Neural progenitor cell (in vitro differentiated cells): ENCODE results near the gene MYO5A. TPM values are rescaled to one million over a fixed set of nuclear protein-coding genes. Genes with fewer than 3 reads are reported as not detected.

Experiments
- DNase-seq: peaks from one replicate; pipeline ENCODE4 v3.0.0-alpha.2; 2016; ENCODE audit warnings: low spot score
- H2AFZ ChIP-seq: fragments of 200-600 bp; sonication (generic); replicated peaks from 2 replicates; pipeline ENCODE4 v1.6.1; 2016; ENCODE audit warnings: antibody characterized with exemption
- H3F3A ChIP-seq: fragments of 200-600 bp; sonication (generic); 2 replicates; pipeline ENCODE4 v1.6.1; 2016; ENCODE audit warnings: antibody characterized with exemption, low read depth
- H3K27ac ChIP-seq: fragments of 200-600 bp; sonication (generic); 2 replicates; pipeline ENCODE4 v1.5.1; 2016; ENCODE audit warnings: mild to moderate bottlenecking
- H3K27me3 ChIP-seq: fragments of 200-600 bp; sonication (generic); 2 replicates; pipeline ENCODE4 v1.6.1; 2016; ENCODE audit warnings: mild to moderate bottlenecking, moderate library complexity
- H3K36me3 ChIP-seq: fragments of 200-600 bp; sonication (generic); 2 replicates; pipeline ENCODE4 v1.5.1; 2016
- H3K4me1 ChIP-seq: fragments of 200-600 bp; sonication (generic); 2 replicates; pipeline ENCODE4 v1.6.1; 2016; ENCODE audit warnings: mixed run types
- H3K4me2 ChIP-seq: fragments of 200-600 bp; sonication (generic); 2 replicates; pipeline ENCODE4 v1.6.1; 2016
- H3K4me3 ChIP-seq: fragments of 200-600 bp; sonication (generic); 2 replicates; pipeline ENCODE4 v1.5.1; 2016
- H3K79me2 ChIP-seq: fragments of 200-600 bp; sonication (generic); 2 replicates; pipeline ENCODE4 v1.6.1; 2016; ENCODE audit warnings: low read depth
- H3K9ac ChIP-seq: fragments of 200-600 bp; sonication (generic); 2 replicates; pipeline ENCODE4 v1.6.1; 2016
- H3K9me3 ChIP-seq: fragments of 200-600 bp; sonication (generic); 2 replicates; pipeline ENCODE4 v1.5.1; 2016; ENCODE audit warnings: low read depth
- H4K20me1 ChIP-seq: fragments of 200-600 bp; sonication (generic); 2 replicates; pipeline ENCODE4 v1.6.1; 2016; ENCODE audit warnings: low read depth
- H3K27ac Mint-ChIP-seq: 3 replicates; pipeline ENCODE4 v1.8.0; 2021; ENCODE audit warnings: mixed read lengths
- H3K27me3 Mint-ChIP-seq: 2 replicates; pipeline ENCODE4 v1.8.0; 2022; ENCODE audit warnings: low read depth, mild to moderate bottlenecking, inconsistent platforms, moderate library complexity, mixed read lengths; ENCODE audit not compliant: insufficient read depth
- H3K36me3 Mint-ChIP-seq: 3 replicates; pipeline ENCODE4 v1.8.0; 2021; ENCODE audit warnings: mixed read lengths
- H3K4me1 Mint-ChIP-seq: 3 replicates; pipeline ENCODE4 v1.8.0; 2021; ENCODE audit warnings: mixed read lengths
- H3K4me3 Mint-ChIP-seq: 3 replicates; pipeline ENCODE4 v1.8.0; 2021; ENCODE audit warnings: mild to moderate bottlenecking, moderate library complexity, mixed read lengths
- H3K9me3 Mint-ChIP-seq: 3 replicates; pipeline ENCODE4 v1.8.0; 2020; ENCODE audit warnings: mixed read lengths
- CTCF ChIP-seq: fragments of 200-600 bp; sonication (generic); IDR thresholded peaks from 2 replicates; pipeline ENCODE4 v1.5.1; 2017; ENCODE audit warnings: antibody characterized with exemption, mild to moderate bottlenecking
- EZH2 ChIP-seq: fragments of 200-600 bp; sonication (generic); IDR thresholded peaks from 2 replicates; pipeline ENCODE4 v1.6.1; 2017; ENCODE audit warnings: antibody characterized with exemption, mild to moderate bottlenecking, moderate library complexity
- EZH2phosphoT487 ChIP-seq: fragments of 200-600 bp; sonication (generic); IDR thresholded peaks from 2 replicates; pipeline ENCODE4 v1.6.1; 2017; ENCODE audit warnings: antibody characterized with exemption
- total RNA-seq: library from RNA; depleted of rRNA; stranded (reverse); fragments of >200 nt; gene quantifications from 2 replicates; pipeline ENCODE4 v1.2.3, GENCODE V29; 2015; ENCODE audit warnings: low replicate concordance

Gene MYO5A
- total RNA-seq, 1 donor from 2014 or later = 34.3 TPM

DNA sequence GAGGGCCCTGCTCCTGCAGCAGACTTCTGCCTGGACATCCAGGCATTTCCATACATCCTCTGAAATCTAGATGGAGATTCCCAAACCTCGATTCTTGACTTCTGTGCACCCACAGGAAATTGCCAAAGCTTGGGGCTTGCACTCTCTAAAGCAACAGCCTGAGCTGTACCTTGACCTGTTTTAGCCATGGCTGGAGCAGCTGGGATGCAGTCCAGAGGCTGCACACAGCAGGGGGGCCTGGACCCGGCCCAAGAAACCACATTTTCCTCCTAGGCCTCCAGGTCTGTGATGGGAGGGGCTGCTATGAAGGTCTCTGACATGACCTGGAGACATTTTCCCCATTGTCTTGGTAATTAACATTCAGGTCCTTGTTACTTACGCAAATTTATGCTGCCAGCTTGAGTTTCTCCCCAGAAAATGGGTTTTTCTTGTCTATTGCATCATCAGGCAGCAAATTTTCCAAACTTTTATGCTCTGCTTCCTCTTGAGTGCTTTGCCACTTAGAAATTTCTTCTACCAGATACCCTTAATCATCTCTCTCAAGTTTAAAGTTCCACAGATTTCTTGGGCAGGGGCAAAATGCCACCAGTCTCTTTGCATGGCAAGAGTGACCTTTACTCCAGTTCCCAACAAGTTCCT is 11.8 kb upstream of the MYO5A start:
- peaks cover 29% of the 10 kb centered on the region for H3K9me3 Mint-ChIP-seq

DNA sequence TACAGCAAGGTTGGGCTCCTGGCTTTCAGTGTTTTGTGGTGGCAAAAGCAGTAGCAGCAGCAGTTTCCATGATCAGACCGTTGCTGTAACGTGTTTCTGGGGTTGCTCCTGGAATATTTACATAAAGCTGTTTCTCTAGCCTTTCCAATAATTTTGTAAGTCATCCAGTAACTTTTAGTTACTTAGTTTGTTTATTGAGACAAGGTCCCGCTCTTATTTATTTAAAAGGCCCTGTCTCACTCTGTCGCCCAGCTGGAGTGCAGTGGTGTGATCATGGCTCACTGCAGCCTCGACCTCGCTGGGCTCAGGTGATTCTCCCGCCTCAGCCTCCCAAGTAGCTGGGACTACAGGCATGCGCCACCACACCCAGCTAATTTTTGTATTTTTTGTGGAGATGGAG is 8.8 kb upstream of the MYO5A start:
- H2AFZ ChIP-seq = no peak overlapping the region
- no peak overlapping the region for H3K4me2 ChIP-seq
- no peaks in the 10 kb centered on the region for H3F3A ChIP-seq
- H3K9me3 Mint-ChIP-seq = peaks cover 22% of the 10 kb centered on the region
- no peaks in the 10 kb centered on the region for H3K9me3 ChIP-seq
- H4K20me1 ChIP-seq = no peaks in the 10 kb centered on the region
- H3K27me3 ChIP-seq = peaks cover 10% of the 10 kb centered on the region
- DNase-seq = no peak
- peaks cover 3% of the 10 kb centered on the region for H3K27me3 Mint-ChIP-seq
- TF ChIP-seq CTCF (no peak), EZH2 (no peak), EZH2phosphoT487 (no peak)
- no peak overlapping the region for H3K9ac ChIP-seq
- H3K27ac Mint-ChIP-seq = no peak overlapping the region
- no peak overlapping the region for H3K4me3 ChIP-seq
- H3K4me3 Mint-ChIP-seq = no peak overlapping the region
- H3K4me1 ChIP-seq = no peaks in the 10 kb centered on the region
- H3K4me1 Mint-ChIP-seq = no peaks in the 10 kb centered on the region
- H3K36me3 Mint-ChIP-seq = peaks cover 2% of the 10 kb centered on the region
- no peaks in the 10 kb centered on the region for H3K79me2 ChIP-seq
- no peaks in the 10 kb centered on the region for H3K36me3 ChIP-seq
- H3K27ac ChIP-seq = no peak overlapping the region

More for the DNA sequence above, 11.8 kb upstream of the MYO5A start:
- Histone ChIP-seq H3F3A (no peaks in the 10 kb centered on the region), H3K36me3 (no peaks in the 10 kb centered on the region), H4K20me1 (no peaks in the 10 kb centered on the region), H3K4me2 (no peak overlapping the region), H3K27me3 (no peaks in the 10 kb centered on the region), H3K4me3 (no peak overlapping the region), H2AFZ (no peak overlapping the region), H3K79me2 (no peaks in the 10 kb centered on the region), H3K9ac (no peak overlapping the region), H3K9me3 (no peaks in the 10 kb centered on the region), H3K4me1 (no peaks in the 10 kb centered on the region), H3K27ac (no peak overlapping the region)
- TF ChIP-seq EZH2 = no peak
- no peak for TF ChIP-seq CTCF
- TF ChIP-seq EZH2phosphoT487 = no peak
- Mint-ChIP-seq H3K36me3 (peaks cover 8% of the 10 kb centered on the region), H3K4me3 (no peak overlapping the region), H3K27ac (no peak overlapping the region), H3K4me1 (no peaks in the 10 kb centered on the region), H3K27me3 (peaks cover 9% of the 10 kb centered on the region)
- DNase-seq = no peak

- Mint-ChIP-seq H3K27ac (no peak overlapping the region), H3K36me3 (no peaks in the 10 kb centered on the region), H3K4me1 (peaks cover 12% of the 10 kb centered on the region), H3K27me3 (peaks cover 26% of the 10 kb centered on the region), H3K4me3 (no peak overlapping the region), H3K9me3 (peaks cover 2% of the 10 kb centered on the region)
- H3F3A ChIP-seq = peaks cover 27% of the 10 kb centered on the region
- H3K79me2 ChIP-seq = peaks cover 4% of the 10 kb centered on the region
- H3K36me3 ChIP-seq = no peaks in the 10 kb centered on the region
- no peak overlapping the region for H2AFZ ChIP-seq
- TF ChIP-seq CTCF (no peak), EZH2 (no peak), EZH2phosphoT487 (no peak)
- H3K9me3 ChIP-seq = no peaks in the 10 kb centered on the region
- H3K4me3 ChIP-seq = no peak overlapping the region
- H3K27me3 ChIP-seq = peaks cover 49% of the 10 kb centered on the region
- H3K9ac ChIP-seq = no peak overlapping the region
- no peak for DNase-seq
- H3K27ac ChIP-seq = no peak overlapping the region
- peaks cover 8% of the 10 kb centered on the region for H4K20me1 ChIP-seq
- no peak overlapping the region for H3K4me2 ChIP-seq
- peaks cover 11% of the 10 kb centered on the region for H3K4me1 ChIP-seq
These were observed 3.7 kb upstream of the MYO5A start for GRCh38 chr15:52532427-52532826.
